ENCODE results near the gene ABHD16B. TPM values are rescaled to one million over a fixed set of nuclear protein-coding genes. Genes with fewer than 3 reads are reported as not detected.

ABHD16B gene
- total and polyA plus RNA-seq, 2 of the 13 experiments (the other 11 are each of a cell fraction or from before 2014, with no cell fraction given), result not detected

GRCh38 chr20:63864978-63865640 lies 3.8 kb downstream of the ABHD16B start, which contains the start of gene TPD52L2 (continued):
- no peak for TF ChIP-seq ZNF34 (CRISPR knock-in tag; IDR thresholded peaks at IDR 0.05; ENCODE audit: borderline replicate concordance)
- TF ChIP-seq GZF1 (CRISPR knock-in tag; IDR thresholded peaks at IDR 0.05), result peak; percentile 82; the same call in 1 of the 2 replicates
- TF ChIP-seq ZNF660 (CRISPR knock-in tag; IDR thresholded peaks at IDR 0.05; ENCODE audit: borderline replicate concordance, low read depth), result no peak
- peak; percentile 80 for TF ChIP-seq ESRRA (CRISPR knock-in tag; IDR thresholded peaks at IDR 0.05; ENCODE audit: low read depth)
- TF ChIP-seq ZNF343 (CRISPR knock-in tag; IDR thresholded peaks at IDR 0.05), result peak; percentile 73; the same call in 1 of the 2 replicates
- 0 out of 2 replicates have a peak, but pooled peaks have one; percentile 61 for TF ChIP-seq ZKSCAN8 (CRISPR knock-in tag; IDR thresholded peaks at IDR 0.05; ENCODE audit: borderline replicate concordance)
- TF ChIP-seq MAFK (conservative IDR thresholded peaks at IDR 0.05 in 1 of 2, IDR thresholded peaks at IDR 0.05 in 1 of 2; ENCODE audit: low read length in 2 of 2), result no peak
- TF ChIP-seq, protein P1, sequence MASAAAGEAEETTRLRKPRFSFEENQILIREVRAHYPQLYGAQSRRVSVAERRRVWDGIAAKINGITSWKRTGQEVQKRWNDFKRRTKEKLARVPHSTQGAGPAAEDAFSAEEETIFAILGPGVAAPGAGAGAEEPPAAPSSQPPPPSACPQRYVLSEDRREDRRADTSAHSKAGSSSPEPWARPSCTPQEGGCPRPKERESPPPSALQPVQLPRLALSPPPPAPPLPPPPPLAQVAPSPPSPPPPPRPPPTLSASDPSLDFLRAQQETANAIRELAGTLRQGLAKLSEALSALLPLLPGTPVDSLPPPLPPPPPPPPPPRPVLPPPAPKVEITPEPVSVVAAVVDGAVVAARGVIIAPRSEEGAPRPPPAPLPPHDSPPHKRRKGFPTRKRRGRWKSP (CRISPR knock-in tag; IDR thresholded peaks at IDR 0.05), result peak; percentile 90; the same call in 1 of the 2 replicates
- no peak for TF ChIP-seq ZNF652 (CRISPR knock-in tag; IDR thresholded peaks at IDR 0.05; ENCODE audit: borderline replicate concordance, low read depth)
- TF ChIP-seq NFE2L1 (CRISPR knock-in tag; IDR thresholded peaks at IDR 0.05; ENCODE audit: borderline replicate concordance), result 0 out of 2 replicates have a peak, but pooled peaks have one; percentile 50
- TF ChIP-seq HDAC1 (CRISPR knock-in tag; IDR thresholded peaks at IDR 0.05), result peak; percentile 99
- TF ChIP-seq ZNF589 (CRISPR knock-in tag; conservative IDR thresholded peaks at IDR 0.05), result peak; percentile 98
- no peak for TF ChIP-seq MLLT10 (CRISPR knock-in tag; IDR thresholded peaks at IDR 0.05)
- no peak for TF ChIP-seq ZFP36 (IDR thresholded peaks at IDR 0.05; ENCODE audit: borderline replicate concordance, low read depth, low read length, partially characterized antibody)
- TF ChIP-seq ERF (CRISPR knock-in tag; IDR thresholded peaks at IDR 0.05), result peak; percentile 86; the same call in 1 of the 2 replicates
- TF ChIP-seq SRSF9 (IDR thresholded peaks at IDR 0.05; ENCODE audit: borderline replicate concordance, insufficient read depth, low read depth, low read length, poor library complexity, severe bottlenecking), result no peak
- 0 out of 2 replicates have a peak, but pooled peaks have one; percentile 78 for TF ChIP-seq ZNF101 (CRISPR knock-in tag; IDR thresholded peaks at IDR 0.05; ENCODE audit: borderline replicate concordance, low read depth)
- peak; percentile 98; the same call in 1 of the 2 replicates for TF ChIP-seq ZNF468 (CRISPR knock-in tag; IDR thresholded peaks at IDR 0.05)
- no peak for TF ChIP-seq SMARCE1 (IDR thresholded peaks at IDR 0.05; ENCODE audit: borderline replicate concordance)
- no peak for TF ChIP-seq PLRG1 (conservative IDR thresholded peaks at IDR 0.05)
- peak; percentile 99 for TF ChIP-seq KDM3A (CRISPR knock-in tag; IDR thresholded peaks at IDR 0.05; ENCODE audit: low read depth)
- peak; percentile 45; the same call in 1 of the 2 replicates for TF ChIP-seq ZNF362 (CRISPR knock-in tag; IDR thresholded peaks at IDR 0.05; ENCODE audit: borderline replicate concordance)
- peak; percentile 78 for TF ChIP-seq ZNF746 (CRISPR knock-in tag; IDR thresholded peaks at IDR 0.05)
- peak; percentile 96 for TF ChIP-seq MIER3 (CRISPR knock-in tag; IDR thresholded peaks at IDR 0.05; ENCODE audit: borderline replicate concordance)
- peak; percentile 97 for TF ChIP-seq TMF1 (CRISPR knock-in tag; IDR thresholded peaks at IDR 0.05; ENCODE audit: low read depth)
- TF ChIP-seq FOXA3 (CRISPR knock-in tag; IDR thresholded peaks at IDR 0.05), result peak; percentile 85
- peak; percentile 77; the same call in 1 of the 2 replicates for TF ChIP-seq MIXL1 (CRISPR knock-in tag; IDR thresholded peaks at IDR 0.05)
- TF ChIP-seq ZNF275 (CRISPR knock-in tag; IDR thresholded peaks at IDR 0.05; ENCODE audit: borderline replicate concordance), result peak; percentile 85; the same call in 1 of the 2 replicates

Measured in HepG2 (cell line).